Adrenal gland (tissue), 5 donors: ENCODE measurements around the gene FGF9.

Experiments used
- POLR2A ChIP-seq, 2 donors: fragments of 450-650 bp; IDR thresholded peaks; one replicate each; pipeline ENCODE4 v1.6.1; 2017; ENCODE audit warnings: antibody characterized with exemption in 2 of 2, mild to moderate bottlenecking in 2 of 2, moderate library complexity in 1 of 2
- TF ChIP-seq, protein P1 (sequence below), 6 experiments: fragments of 450-650 bp in 4 of 6; fragments of 200-600 bp in 2 of 6; sonication (generic) in 1 of 6; IDR thresholded peaks; 1 replicate in 5 of 6; 2 replicates in 1 of 6; pipeline versions ENCODE4 v1.5.1 to v1.8.0; 2016 to 2021; ENCODE audit warnings: antibody characterized with exemption in 6 of 6, mild to moderate bottlenecking in 2 of 6, moderate library complexity in 1 of 6
- donor health status: DM: no; HTN: no; CAD: no.

DNA sequence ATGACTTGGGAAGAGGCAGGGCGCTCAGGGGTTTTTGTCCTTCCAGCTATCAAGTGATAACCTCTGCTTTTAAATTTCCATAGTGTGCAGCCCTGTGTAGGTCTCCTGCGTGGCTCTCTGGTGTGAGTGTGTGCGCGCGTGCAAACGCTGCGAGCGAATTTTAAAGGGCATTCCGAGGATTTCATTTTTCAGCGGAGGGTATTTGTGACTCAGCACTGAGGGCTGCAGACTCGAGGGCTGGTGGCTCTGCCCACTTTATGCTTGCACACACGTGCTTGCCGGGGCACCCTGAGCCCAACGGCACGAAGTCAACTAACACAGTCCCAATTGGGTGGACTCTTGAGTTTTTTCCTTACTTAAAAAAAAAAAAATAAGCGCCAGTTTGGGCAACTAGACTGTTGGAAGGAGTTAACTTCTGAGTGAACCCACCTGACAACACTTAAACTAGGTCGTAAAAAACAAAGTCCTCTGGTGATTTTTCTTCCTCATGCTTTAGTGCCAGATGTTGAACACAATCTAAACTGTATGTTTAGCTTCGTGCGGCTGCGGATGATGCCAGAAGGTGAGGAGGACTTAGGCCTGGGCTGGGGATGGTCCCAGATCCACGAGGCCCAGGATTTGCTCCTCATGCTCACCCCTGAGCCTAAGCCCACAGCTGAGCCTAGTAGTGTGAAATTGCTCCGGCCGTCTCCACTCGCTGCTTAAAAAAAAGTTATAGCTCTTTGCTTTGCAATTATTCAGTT is 2.1 kb downstream of the FGF9 start:
- TF ChIP-seq, protein P1, sequence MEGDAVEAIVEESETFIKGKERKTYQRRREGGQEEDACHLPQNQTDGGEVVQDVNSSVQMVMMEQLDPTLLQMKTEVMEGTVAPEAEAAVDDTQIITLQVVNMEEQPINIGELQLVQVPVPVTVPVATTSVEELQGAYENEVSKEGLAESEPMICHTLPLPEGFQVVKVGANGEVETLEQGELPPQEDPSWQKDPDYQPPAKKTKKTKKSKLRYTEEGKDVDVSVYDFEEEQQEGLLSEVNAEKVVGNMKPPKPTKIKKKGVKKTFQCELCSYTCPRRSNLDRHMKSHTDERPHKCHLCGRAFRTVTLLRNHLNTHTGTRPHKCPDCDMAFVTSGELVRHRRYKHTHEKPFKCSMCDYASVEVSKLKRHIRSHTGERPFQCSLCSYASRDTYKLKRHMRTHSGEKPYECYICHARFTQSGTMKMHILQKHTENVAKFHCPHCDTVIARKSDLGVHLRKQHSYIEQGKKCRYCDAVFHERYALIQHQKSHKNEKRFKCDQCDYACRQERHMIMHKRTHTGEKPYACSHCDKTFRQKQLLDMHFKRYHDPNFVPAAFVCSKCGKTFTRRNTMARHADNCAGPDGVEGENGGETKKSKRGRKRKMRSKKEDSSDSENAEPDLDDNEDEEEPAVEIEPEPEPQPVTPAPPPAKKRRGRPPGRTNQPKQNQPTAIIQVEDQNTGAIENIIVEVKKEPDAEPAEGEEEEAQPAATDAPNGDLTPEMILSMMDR (IDR thresholded peaks at IDR 0.05), result no peak
- TF ChIP-seq POLR2A (IDR thresholded peaks at IDR 0.05), result no peak
